Mammary epithelial cell (primary cell): Measurements from ENCODE around the gene GSG1L.

ENCODE experiments used
- CTCF ChIP-seq, 2 donors: IDR thresholded peaks in 1 of 2; conservative IDR thresholded peaks in 1 of 2; 2 replicates each; pipeline ENCODE4 v1.5.1; 2011 to 2012; ENCODE audit warnings: inconsistent platforms in 2 of 2, low read length in 2 of 2, mild to moderate bottlenecking in 2 of 2, control low read depth in 1 of 2, low read depth in 1 of 2; ENCODE audit not compliant: insufficient read depth in 1 of 2; ENCODE audit errors: extremely low read depth in 1 of 2
- EZH2 ChIP-seq: IDR thresholded peaks from 2 replicates; pipeline ENCODE4 v1.6.1; 2012; ENCODE audit warnings: low read length, inconsistent platforms, borderline replicate concordance

- TF ChIP-seq CTCF (conservative IDR thresholded peaks at IDR 0.05 in 1 of 2, IDR thresholded peaks at IDR 0.05 in 1 of 2; ENCODE audit: extremely low read depth in 1 of 2, insufficient read depth in 1 of 2, low read depth in 1 of 2, low read length in 2 of 2) (no peak), EZH2 (no peak)
These were observed 224.1 kb downstream of the GSG1L start for GRCh38 chr16:27839419-27839818.
